GM12878 (cell line): ENCODE measurements around the gene ADGRG4. TPM values are rescaled to one million over a fixed set of nuclear protein-coding genes. Genes with fewer than 3 reads are reported as not detected.

Experiments
- ATAC-seq: fragments of 200-7000 bp; cut with Tn5 transposase; 3 replicates; pipeline ENCODE4 v1.9.1; 2020; ENCODE audit warnings: mild to moderate bottlenecking, moderate library complexity
- BruUV-seq: library from RNA; stranded (reverse); fragments of 400-500 nt; replicated peaks from 2 replicates; lab custom pipeline; 2021; lab: Mats Ljungman, UMichigan
- CTCF ChIA-PET: fragments of 300-600 bp; sonication (Branson Sonifier 250); formaldehyde crosslinking; extraction: SDS; loops from one replicate; lab custom pipeline; 2021; ENCODE audit warnings: inconsistent platforms; lab: Yijun Ruan, JAX
- POLR2A ChIA-PET: fragments of 350-600 bp; formaldehyde crosslinking; extraction: SDS; loops from one replicate; lab custom pipeline; 2021; ENCODE audit warnings: inconsistent platforms; lab: Charles Lee
- RAD21 ChIA-PET: fragments of 300-600 bp; sonication (Branson Sonifier 250); formaldehyde crosslinking; loops from one replicate; lab custom pipeline; 2023; ENCODE audit warnings: antibody characterized with exemption; ENCODE audit not compliant: unreplicated experiment; lab: Charles Lee
- SMC1A ChIA-PET: fragments of 300-600 bp; sonication (Branson Sonifier 250); formaldehyde crosslinking; loops from one replicate; lab custom pipeline; 2023; ENCODE audit not compliant: unreplicated experiment, uncharacterized antibody; lab: Charles Lee
- DNase-seq: peaks from one replicate; pipeline ENCODE4 v3.0.0-alpha.2; 2011; ENCODE audit warnings: low read depth, low spot score
- FAIRE-seq: peaks from 3 replicates; lab custom pipeline; 2011; peaks lifted over from hg19 to GRCh38; lab: Jason Lieb, UNC
- H2AFZ ChIP-seq: 2 replicates; pipeline ENCODE4 v1.6.0; 2011; ENCODE audit warnings: low read depth, low read length, control low read depth; ENCODE audit not compliant: control insufficient read depth
- H3K27ac ChIP-seq: 2 replicates; pipeline ENCODE4 v1.5.1; 2011; ENCODE audit warnings: control low read depth; ENCODE audit not compliant: control insufficient read depth, insufficient read depth
- H3K27me3 ChIP-seq, 2 experiments: replicated peaks in 1 of 2; 2 replicates each; pipeline versions ENCODE4 v1.6.0 to v1.6.1; 2011; ENCODE audit warnings: low read length in 1 of 2; ENCODE audit not compliant: control insufficient read depth in 2 of 2, insufficient read depth in 2 of 2
- H3K36me3 ChIP-seq, 2 experiments: 2 replicates each; pipeline ENCODE4 v1.5.1; 2011; ENCODE audit warnings: low read length in 1 of 2; ENCODE audit not compliant: control insufficient read depth in 2 of 2, insufficient read depth in 2 of 2
- H3K4me1 ChIP-seq: 2 replicates; pipeline ENCODE4 v1.6.1; 2011; ENCODE audit warnings: mild to moderate bottlenecking, low read length, moderate library complexity, mixed read lengths; ENCODE audit not compliant: control insufficient read depth, insufficient read depth
- H3K4me2 ChIP-seq: 2 replicates; pipeline ENCODE4 v1.6.0; 2011; ENCODE audit warnings: control low read depth; ENCODE audit not compliant: control insufficient read depth, insufficient read depth
- H3K4me3 ChIP-seq: fragments of 200-600 bp; sonication (generic); 2 replicates; pipeline ENCODE4 v1.5.1; 2016
- H3K79me2 ChIP-seq: 2 replicates; pipeline ENCODE4 v1.6.0; 2011; ENCODE audit warnings: low read length; ENCODE audit not compliant: control insufficient read depth, insufficient read depth
- H3K9ac ChIP-seq: 2 replicates; pipeline ENCODE4 v1.8.0; 2011; ENCODE audit warnings: low read length, control low read depth, mixed read lengths; ENCODE audit not compliant: control insufficient read depth, insufficient read depth
- H3K9me3 ChIP-seq: replicated peaks from 3 replicates; pipeline ENCODE4 v1.5.1; 2011; ENCODE audit warnings: mild to moderate bottlenecking, low read length; ENCODE audit not compliant: control insufficient read depth, insufficient read depth
- H4K20me1 ChIP-seq: 2 replicates; pipeline ENCODE4 v1.6.0; 2011; ENCODE audit not compliant: control insufficient read depth, insufficient read depth
- CREB1 ChIP-seq: IDR thresholded peaks from 2 replicates; pipeline ENCODE4 v1.6.1; 2012; ENCODE audit warnings: low read depth, mild to moderate bottlenecking, inconsistent platforms
- DPF2 ChIP-seq: fragments of 450-650 bp; IDR thresholded peaks from 2 replicates; pipeline ENCODE4 v1.6.1; 2017; ENCODE audit warnings: mild to moderate bottlenecking
- ETV6 ChIP-seq, 2 experiments: fragments of 450-650 bp in 1 of 2; IDR thresholded peaks in 1 of 2; conservative IDR thresholded peaks in 1 of 2; 2 replicates each; pipeline ENCODE4 v1.6.1; 2014; ENCODE audit warnings: antibody characterized with exemption in 1 of 2, borderline replicate concordance in 1 of 2, low read depth in 1 of 2, mild to moderate bottlenecking in 1 of 2, moderate library complexity in 1 of 2
- IKZF1 ChIP-seq: fragments of 450-650 bp; conservative IDR thresholded peaks from 2 replicates; pipeline ENCODE4 v1.6.1; 2017; ENCODE audit warnings: antibody characterized with exemption, mild to moderate bottlenecking
- MXI1 ChIP-seq: fragments of 150-350 bp; IDR thresholded peaks from 2 replicates; pipeline ENCODE4 v1.6.1; 2011; ENCODE audit warnings: low read depth, mild to moderate bottlenecking, inconsistent platforms, low read length, improper control_type of control experiment
- RUNX3 ChIP-seq: IDR thresholded peaks from 2 replicates; pipeline ENCODE4 v1.6.1; 2012; ENCODE audit warnings: low read length, inconsistent platforms
- WGBS: methylation state at CpG from one replicate; pipeline ENCODE4 v1.1.6; 2016; ENCODE audit warnings: low lambda C conversion rate; ENCODE audit not compliant: insufficient replicate concordance, insufficient coverage; ENCODE audit errors: missing lambda C conversion rate; 5-methylcytosine and 5-hydroxymethylcytosine counted together
- in situ Hi-C: fragments of 300-500 bp; cut with MboI; formaldehyde crosslinking; loops from 9 replicates; pipeline ENCODE4 v1.14.3; 2018; ENCODE audit warnings: mixed read lengths
- intact Hi-C: fragments of 100-400 bp; cut with micrococcal nuclease; formaldehyde crosslinking; loops from one replicate; pipeline ENCODE4 v1.14.2; 2022; ENCODE audit not compliant: unreplicated experiment
- polyA plus RNA-seq, 11 experiments: library from polyadenylated mRNA; depleted of rRNA in 4 of 11; unstranded in 6 of 11; stranded (reverse) in 5 of 11; fragments of >200 nt; fragmentation: Nextera tagmentation in 4 of 11; fragmentation: Illumina TruSeq in 1 of 11; extraction: Ambion mirVana in 4 of 11; extraction: Trizol in 1 of 11; gene quantifications; 1 replicate in 1 of 11; 2 replicates in 10 of 11; pipeline versions ENCODE4 v1.2.1 to v1.2.3, GENCODE V29; 2011 to 2016; ENCODE audit warnings: inconsistent platforms in 2 of 11, missing spikeins in 2 of 11, low read depth in 1 of 11
- total RNA-seq, 4 experiments: library from RNA; depleted of rRNA in 3 of 4; stranded (reverse); fragments of >200 nt in 3 of 4; fragmentation: Illumina TruSeq in 1 of 4; extraction: Trizol in 1 of 4; gene quantifications; 2 replicates each; pipeline versions ENCODE4 v1.2.1 to v1.2.3, GENCODE V29; 2013 to 2021
- TF ChIP-seq, protein P1 (sequence below): fragments of 450-650 bp; IDR thresholded peaks from 2 replicates; pipeline ENCODE4 v1.6.1; 2018; ENCODE audit warnings: mild to moderate bottlenecking, low read depth, moderate library complexity; ENCODE audit not compliant: partially characterized antibody
- TF ChIP-seq, protein P2 (sequence below): fragments of 150-350 bp; IDR thresholded peaks from 2 replicates; pipeline ENCODE4 v1.6.1; 2014; ENCODE audit warnings: mild to moderate bottlenecking, low read depth, low read length
- TF ChIP-seq, protein P3 (sequence below): IDR thresholded peaks from 2 replicates; pipeline ENCODE4 v1.6.1; 2011; ENCODE audit warnings: low read depth, low read length, improper control_type of control experiment, borderline replicate concordance

ADGRG4 gene
- total and polyA plus RNA-seq, 10 of the 15 experiments (the other 5 are each of a cell fraction or from before 2014, with no cell fraction given): not detected

DNA sequence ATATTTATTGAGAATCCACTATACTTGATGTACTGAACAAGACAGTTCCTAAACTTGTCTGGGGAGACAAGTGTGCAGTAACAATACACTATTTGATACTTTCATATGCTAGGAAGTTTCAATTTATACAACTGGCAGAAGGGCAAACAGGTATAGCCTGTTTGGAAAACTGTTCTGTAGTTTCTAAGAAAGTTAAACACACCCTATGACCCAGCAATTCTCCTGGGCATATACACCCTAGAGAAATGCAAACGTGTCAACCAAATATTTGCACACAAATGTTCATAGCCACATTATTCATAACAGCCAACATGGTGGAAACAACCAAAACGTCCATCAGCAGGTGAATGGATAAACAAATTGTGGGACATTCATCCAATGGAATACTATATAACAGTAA, 123.0 kb downstream of the ADGRG4 start (continued):
- TF ChIP-seq IKZF1: no peak

DNA sequence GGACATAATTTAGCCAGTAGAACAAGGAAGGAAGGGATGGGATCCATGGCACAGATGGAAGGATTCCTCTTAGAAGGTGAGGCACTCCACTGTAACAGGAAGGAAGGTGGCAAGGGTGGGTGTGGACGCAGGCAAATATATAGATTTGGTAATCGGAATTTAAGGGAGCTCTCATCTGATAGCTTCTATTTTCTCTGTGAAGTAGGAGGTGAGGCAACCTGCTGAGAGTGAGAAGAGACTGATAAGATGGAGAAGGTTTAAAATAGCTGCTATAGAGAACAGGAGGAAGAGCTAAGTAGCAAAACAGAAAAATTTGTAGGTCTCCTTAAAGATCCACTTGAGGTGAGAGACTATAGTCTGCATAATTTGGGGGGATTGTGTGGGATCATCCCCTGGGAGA, 125.2 kb downstream of the ADGRG4 start:
- Histone ChIP-seq H4K20me1 (no peaks in the 10 kb centered on the region), H3K9ac (no peak overlapping the region), H3K27me3 (no peaks in the 10 kb centered on the region), H3K27ac (no peak overlapping the region), H3K36me3 (no peaks in the 10 kb centered on the region), H3K4me1 (no peaks in the 10 kb centered on the region), H2AFZ (no peak overlapping the region), H3K4me2 (no peak overlapping the region), H3K79me2 (no peaks in the 10 kb centered on the region), H3K4me3 (no peak overlapping the region), H3K9me3 (no peaks in the 10 kb centered on the region; the same call in 2 of the 3 replicates)
- ChIA-PET RAD21 (no interaction called here), SMC1A (no interaction called here), CTCF (interaction anchor here (1.1 kb wide), 1 partner anchor 9 kb away, joined by 3 read pairs; no protein-coding TSS in a partner anchor), POLR2A (no interaction called here)
- intact Hi-C loops: no loop called here
- in situ Hi-C loops: no loop called here
- WGBS: 0% methylated on average over 2 of the region's 2 CpGs
- FAIRE-seq: no peak
- DNase-seq: no peak
- TF ChIP-seq ETV6 (conservative IDR thresholded peaks at IDR 0.05 in 1 of 2, IDR thresholded peaks at IDR 0.05 in 1 of 2; ENCODE audit: borderline replicate concordance in 1 of 2, low read depth in 1 of 2) (no peak), CREB1 (no peak)
- BruUV-seq: no TSS peak
- no peak for ATAC-seq

DNA sequence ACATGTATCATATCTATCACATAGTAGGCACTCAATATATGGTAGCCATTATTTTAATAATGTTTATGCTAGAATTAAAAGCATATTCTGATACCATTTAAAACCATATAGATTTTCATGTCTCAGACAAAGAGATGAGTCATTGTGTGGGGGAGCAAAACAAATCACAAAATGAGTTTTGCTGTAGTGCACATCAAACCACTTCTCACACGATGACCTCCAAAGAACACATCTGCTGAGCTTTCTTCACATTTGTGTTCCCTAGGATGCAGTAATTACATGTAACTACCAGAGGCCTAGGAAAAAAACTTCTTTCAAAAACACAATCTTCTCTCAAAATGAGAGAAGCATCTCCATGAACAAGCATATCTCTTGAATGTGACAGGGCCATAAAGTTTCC, 130.9 kb downstream of the ADGRG4 start:
- TF ChIP-seq DPF2 (no peak), MXI1 (no peak), RUNX3 (no peak)
- TF ChIP-seq, protein P1, sequence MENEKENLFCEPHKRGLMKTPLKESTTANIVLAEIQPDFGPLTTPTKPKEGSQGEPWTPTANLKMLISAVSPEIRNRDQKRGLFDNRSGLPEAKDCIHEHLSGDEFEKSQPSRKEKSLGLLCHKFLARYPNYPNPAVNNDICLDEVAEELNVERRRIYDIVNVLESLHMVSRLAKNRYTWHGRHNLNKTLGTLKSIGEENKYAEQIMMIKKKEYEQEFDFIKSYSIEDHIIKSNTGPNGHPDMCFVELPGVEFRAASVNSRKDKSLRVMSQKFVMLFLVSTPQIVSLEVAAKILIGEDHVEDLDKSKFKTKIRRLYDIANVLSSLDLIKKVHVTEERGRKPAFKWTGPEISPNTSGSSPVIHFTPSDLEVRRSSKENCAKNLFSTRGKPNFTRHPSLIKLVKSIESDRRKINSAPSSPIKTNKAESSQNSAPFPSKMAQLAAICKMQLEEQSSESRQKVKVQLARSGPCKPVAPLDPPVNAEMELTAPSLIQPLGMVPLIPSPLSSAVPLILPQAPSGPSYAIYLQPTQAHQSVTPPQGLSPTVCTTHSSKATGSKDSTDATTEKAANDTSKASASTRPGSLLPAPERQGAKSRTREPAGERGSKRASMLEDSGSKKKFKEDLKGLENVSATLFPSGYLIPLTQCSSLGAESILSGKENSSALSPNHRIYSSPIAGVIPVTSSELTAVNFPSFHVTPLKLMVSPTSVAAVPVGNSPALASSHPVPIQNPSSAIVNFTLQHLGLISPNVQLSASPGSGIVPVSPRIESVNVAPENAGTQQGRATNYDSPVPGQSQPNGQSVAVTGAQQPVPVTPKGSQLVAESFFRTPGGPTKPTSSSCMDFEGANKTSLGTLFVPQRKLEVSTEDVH: no peak
- TF ChIP-seq, protein P2, sequence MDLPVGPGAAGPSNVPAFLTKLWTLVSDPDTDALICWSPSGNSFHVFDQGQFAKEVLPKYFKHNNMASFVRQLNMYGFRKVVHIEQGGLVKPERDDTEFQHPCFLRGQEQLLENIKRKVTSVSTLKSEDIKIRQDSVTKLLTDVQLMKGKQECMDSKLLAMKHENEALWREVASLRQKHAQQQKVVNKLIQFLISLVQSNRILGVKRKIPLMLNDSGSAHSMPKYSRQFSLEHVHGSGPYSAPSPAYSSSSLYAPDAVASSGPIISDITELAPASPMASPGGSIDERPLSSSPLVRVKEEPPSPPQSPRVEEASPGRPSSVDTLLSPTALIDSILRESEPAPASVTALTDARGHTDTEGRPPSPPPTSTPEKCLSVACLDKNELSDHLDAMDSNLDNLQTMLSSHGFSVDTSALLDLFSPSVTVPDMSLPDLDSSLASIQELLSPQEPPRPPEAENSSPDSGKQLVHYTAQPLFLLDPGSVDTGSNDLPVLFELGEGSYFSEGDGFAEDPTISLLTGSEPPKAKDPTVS: no peak
- TF ChIP-seq, protein P3, sequence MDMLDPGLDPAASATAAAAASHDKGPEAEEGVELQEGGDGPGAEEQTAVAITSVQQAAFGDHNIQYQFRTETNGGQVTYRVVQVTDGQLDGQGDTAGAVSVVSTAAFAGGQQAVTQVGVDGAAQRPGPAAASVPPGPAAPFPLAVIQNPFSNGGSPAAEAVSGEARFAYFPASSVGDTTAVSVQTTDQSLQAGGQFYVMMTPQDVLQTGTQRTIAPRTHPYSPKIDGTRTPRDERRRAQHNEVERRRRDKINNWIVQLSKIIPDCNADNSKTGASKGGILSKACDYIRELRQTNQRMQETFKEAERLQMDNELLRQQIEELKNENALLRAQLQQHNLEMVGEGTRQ: no peak
- in situ Hi-C loops: no loop called here
- Histone ChIP-seq H3K4me2 (no peak overlapping the region), H3K4me1 (no peaks in the 10 kb centered on the region), H3K27me3 (no peaks in the 10 kb centered on the region), H4K20me1 (no peaks in the 10 kb centered on the region), H3K9me3 (no peaks in the 10 kb centered on the region), H3K36me3 (no peaks in the 10 kb centered on the region), H3K9ac (no peak overlapping the region), H3K27ac (no peak overlapping the region), H3K79me2 (no peaks in the 10 kb centered on the region), H3K4me3 (no peak overlapping the region), H2AFZ (no peak overlapping the region)
- POLR2A ChIA-PET: no interaction called here
- 41% methylated on average over 1 of the region's 1 CpG for WGBS
- intact Hi-C loops: no loop called here
- ATAC-seq (no peak), FAIRE-seq (no peak), DNase-seq (no peak)
- RAD21 ChIA-PET: no interaction called here
- SMC1A ChIA-PET: no interaction called here
- BruUV-seq: no TSS peak
- CTCF ChIA-PET: no interaction called here
